OCI-M2 (cell line): Measurements from ENCODE around the gene CD7.

Experiments used
- DNase-seq: peaks from one replicate; lab custom pipeline; 2025; ENCODE audit not compliant: unreplicated experiment; lab: John Stamatoyannopoulos, UW

The CD7 gene

GRCh38 chr17:82328994-82329507 is 11.6 kb upstream of the CD7 start:
- no peak for DNase-seq

DNA sequence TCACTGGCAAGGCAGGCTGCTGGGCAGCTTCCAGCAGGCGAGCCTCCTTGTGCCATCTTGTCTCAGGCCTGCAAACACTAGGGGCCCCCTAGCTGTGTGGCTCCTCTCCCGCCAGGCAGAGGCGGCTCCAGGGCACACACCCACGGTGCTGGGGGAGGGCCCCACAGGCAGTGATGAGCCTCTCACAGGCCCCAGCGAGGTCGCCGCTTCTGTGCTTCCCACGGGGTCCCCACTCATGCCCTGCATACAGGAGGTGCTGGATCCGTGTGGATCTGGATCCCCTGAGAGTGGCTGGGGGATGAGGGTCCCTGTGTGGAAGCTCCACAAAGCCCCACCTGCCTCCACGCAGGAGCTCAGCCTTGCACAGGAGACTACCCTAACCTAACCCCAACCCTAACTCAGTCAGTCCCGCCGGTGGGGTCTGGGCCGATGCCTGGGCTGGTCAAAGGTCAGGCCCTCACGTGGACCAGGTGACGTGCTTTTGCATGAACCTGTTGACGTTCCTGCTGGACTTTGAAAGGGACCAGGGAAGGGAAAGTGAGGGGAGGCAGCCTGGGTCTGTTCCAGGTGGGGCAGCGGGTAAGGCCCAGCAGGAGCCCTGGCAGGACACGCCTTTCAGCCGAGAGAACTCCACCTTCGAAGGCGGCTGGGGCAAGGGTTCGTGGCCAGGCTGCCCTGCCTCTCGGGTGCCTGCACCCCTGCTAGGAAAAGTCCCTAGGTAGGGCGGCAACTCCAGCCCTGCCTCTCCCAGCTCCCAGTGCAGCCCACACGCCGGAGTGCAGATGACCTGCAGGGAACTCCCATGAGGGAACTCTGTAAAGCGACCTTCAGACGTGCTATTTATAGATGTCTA is 11.0 kb upstream of the CD7 start:
- no peak for DNase-seq

DNA sequence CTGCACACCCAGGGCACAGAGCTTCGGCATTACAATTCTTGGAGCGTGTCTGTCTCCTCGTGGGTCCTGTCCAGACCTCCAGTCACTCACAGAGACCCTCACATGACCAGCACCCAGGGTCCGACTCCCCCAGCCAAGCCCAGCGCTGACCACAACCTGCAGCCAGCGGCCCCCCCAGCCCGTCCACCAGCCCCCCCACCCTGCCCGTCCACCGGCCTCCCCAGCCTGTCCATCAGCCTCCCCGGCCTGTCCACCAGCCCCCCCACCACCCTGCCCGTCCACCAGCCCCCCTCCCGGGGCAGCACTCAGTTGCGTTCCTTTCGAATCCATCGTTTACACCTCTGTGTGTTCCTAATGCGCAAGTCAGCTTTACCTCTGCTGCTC is 10.3 kb upstream of the CD7 start:
- DNase-seq: no peak

- DNase-seq: no peak
These were observed 9.9 kb upstream of the CD7 start for GRCh38 chr17:82327289-82327688.

DNA sequence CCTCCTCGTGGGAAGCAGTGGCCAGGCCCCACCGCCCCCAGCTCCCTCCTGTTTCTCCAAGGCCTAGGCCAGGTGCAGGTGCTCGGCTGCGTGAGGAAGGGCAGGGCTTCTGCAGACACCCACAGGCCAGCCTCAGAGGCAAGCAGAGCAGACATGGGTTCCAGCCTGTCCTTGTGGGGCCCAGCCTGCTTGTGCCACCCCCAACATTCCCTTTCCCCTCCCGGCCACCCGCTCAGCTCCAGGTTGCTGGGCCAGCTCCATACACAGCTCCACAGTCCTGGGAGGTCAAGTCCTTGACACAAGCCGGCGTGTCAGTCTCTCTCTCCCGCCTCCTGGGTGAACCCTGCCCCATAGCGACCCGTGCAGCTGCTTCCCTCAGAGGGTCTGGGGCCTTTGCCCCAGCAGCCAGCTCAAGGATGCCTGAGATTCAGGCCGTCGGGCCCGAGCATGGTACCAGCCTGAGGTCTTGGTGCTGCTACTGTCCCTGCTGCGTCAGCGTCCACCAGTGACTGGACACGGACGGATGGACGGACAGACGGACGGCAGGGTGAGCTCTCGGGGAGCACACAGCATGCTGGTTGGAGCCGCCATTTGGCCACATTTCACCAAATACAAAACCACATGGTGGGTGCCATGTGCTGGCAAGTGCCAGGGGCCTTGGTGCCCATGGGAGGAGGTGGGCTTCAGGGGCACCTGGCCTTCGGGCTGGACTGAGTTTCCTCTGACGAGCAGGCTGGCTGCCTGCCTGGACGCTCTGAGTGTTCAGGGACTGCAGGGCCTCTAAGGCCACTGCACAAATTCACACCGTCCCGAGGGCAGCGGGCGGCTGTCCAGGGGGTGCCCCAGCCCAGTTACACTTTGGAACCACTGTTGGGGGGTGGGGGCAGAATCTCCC is 8.1 kb upstream of the CD7 start:
- DNase-seq: no peak

- DNase-seq: no peak
These were observed 7.3 kb upstream of the CD7 start for GRCh38 chr17:82324566-82325285.

- no peak for DNase-seq
These were observed 6.3 kb upstream of the CD7 start for GRCh38 chr17:82323514-82324234.

GRCh38 chr17:82322526-82323453 is 5.4 kb upstream of the CD7 start:
- DNase-seq: no peak

DNA sequence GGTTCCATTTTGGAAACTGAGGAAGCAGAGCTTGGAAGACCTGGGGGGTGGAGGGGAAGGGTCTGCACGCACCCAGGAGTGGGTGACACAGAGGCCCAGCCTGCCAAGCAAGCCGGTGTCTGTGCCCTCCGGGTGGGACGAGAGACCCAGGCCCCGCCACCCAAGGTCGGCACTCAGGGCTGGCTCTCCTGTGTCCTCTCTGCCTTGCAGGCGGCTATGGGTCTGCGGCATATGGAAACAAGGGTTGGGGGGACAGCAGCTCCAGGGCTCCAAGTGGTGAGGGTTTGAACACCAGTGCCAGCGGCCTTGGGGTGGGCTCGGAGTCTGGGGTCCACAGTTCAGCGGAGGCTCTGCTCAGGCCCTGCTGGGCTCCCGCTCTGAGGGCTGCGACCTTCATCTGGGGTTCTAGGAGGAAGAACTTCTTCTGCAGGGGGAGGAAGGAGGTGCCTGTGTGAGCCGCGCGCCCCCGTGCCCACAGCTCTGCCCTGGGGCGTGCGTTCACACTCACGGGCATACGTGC is 4.6 kb upstream of the CD7 start:
- DNase-seq: no peak

GRCh38 chr17:82320956-82321927 is 3.8 kb upstream of the CD7 start:
- DNase-seq: no peak

- no peak for DNase-seq
These were observed 2.9 kb upstream of the CD7 start for GRCh38 chr17:82320140-82320840.

- no peak for DNase-seq
These were observed 2.2 kb upstream of the CD7 start for GRCh38 chr17:82319619-82320062.

DNA sequence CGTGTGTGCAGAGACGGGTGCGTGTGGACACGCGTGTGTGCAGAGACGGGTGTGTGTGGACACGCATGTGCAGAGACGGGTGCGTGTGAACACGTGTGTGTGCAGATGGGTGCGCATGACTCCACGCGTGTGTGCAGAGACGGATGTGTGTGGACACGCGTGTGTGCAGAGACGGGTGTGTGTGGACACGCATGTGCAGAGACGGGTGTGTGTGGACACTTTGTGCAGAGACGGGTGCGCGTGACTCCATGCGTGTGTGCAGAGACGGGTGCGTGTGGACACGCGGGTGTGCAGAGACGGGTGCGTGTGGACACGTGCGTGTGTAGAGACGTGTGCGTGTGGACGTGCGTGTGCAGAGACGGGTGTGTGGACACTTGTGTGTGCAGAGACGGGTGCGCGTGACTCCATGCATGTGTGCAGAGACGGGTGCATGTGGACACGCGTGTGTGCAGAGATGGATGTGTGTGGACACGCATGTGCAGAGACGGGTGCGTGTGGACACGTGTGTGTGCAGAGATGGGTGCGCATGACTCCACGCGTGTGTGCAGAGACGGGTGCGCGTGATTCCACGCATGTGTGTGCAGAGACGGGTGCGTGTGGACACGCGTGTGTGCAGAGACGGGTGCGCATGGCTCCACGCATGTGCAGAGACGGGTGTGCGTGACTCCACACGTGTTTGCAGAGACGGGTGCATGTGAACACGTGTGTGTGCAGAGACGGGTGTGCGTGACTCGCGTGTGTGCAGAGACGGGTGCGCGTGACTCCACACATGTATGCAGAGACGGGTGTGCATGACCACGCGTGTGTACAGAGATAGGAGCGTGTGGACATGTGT is 1.6 kb upstream of the CD7 start:
- no peak for DNase-seq

GRCh38 chr17:82318169-82318498 is 726 bp upstream of the CD7 start:
- no peak for DNase-seq

GRCh38 chr17:82316651-82317393 is 586 bp downstream of the CD7 start:
- no peak for DNase-seq
